ENCODE measurements around the gene DDX41.

DNA sequence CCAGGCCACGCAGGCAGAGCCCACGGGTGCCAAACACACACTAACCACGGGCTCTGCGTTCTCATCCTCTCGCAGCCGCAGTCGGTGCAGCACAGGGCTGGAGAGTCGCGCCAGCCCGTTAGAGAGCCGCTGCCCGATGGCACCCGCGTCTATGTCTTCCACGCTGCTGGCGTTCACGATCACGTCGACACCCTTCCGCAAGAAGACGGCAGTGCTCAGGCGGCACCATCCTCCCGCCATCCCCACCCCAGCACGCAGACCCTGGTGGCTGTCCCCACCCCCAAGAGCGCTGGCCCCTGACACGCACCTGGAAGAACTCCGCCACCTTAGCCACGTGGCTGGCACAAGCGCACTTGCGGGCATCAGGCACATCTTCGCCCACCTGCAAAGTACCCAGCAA, 49.3 kb downstream of the DDX41 start:
- TF ChIP-seq, protein P1, sequence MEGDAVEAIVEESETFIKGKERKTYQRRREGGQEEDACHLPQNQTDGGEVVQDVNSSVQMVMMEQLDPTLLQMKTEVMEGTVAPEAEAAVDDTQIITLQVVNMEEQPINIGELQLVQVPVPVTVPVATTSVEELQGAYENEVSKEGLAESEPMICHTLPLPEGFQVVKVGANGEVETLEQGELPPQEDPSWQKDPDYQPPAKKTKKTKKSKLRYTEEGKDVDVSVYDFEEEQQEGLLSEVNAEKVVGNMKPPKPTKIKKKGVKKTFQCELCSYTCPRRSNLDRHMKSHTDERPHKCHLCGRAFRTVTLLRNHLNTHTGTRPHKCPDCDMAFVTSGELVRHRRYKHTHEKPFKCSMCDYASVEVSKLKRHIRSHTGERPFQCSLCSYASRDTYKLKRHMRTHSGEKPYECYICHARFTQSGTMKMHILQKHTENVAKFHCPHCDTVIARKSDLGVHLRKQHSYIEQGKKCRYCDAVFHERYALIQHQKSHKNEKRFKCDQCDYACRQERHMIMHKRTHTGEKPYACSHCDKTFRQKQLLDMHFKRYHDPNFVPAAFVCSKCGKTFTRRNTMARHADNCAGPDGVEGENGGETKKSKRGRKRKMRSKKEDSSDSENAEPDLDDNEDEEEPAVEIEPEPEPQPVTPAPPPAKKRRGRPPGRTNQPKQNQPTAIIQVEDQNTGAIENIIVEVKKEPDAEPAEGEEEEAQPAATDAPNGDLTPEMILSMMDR (IDR thresholded peaks at IDR 0.05): no peak
- no peak for TF ChIP-seq EP300 (IDR thresholded peaks at IDR 0.05)

Measured in sigmoid colon (tissue), 4 donors.